Astrocyte of the cerebellum (primary cell): ENCODE results near the gene METAP1D.

Source experiments
- DNase-seq: peaks from one replicate; pipeline ENCODE4 v3.0.0-alpha.2; 2011; ENCODE audit warnings: low read depth
- H3K4me3 ChIP-seq: 2 replicates; pipeline ENCODE4 v1.5.1; 2011; ENCODE audit warnings: mild to moderate bottlenecking, low read depth, low read length, moderate library complexity
- in situ Hi-C: cut with HindIII; loops from 2 replicates; pipeline ENCODE4 v1.10.0; 2017; ENCODE audit warnings: low sequenced_read_pairs
- TF ChIP-seq, protein P1 (sequence below): IDR thresholded peaks from 2 replicates; pipeline ENCODE4 v1.5.1; 2012; ENCODE audit warnings: low read length, low read depth, moderate library complexity, mild to moderate bottlenecking; ENCODE audit errors: missing control alignments

Gene METAP1D

DNA sequence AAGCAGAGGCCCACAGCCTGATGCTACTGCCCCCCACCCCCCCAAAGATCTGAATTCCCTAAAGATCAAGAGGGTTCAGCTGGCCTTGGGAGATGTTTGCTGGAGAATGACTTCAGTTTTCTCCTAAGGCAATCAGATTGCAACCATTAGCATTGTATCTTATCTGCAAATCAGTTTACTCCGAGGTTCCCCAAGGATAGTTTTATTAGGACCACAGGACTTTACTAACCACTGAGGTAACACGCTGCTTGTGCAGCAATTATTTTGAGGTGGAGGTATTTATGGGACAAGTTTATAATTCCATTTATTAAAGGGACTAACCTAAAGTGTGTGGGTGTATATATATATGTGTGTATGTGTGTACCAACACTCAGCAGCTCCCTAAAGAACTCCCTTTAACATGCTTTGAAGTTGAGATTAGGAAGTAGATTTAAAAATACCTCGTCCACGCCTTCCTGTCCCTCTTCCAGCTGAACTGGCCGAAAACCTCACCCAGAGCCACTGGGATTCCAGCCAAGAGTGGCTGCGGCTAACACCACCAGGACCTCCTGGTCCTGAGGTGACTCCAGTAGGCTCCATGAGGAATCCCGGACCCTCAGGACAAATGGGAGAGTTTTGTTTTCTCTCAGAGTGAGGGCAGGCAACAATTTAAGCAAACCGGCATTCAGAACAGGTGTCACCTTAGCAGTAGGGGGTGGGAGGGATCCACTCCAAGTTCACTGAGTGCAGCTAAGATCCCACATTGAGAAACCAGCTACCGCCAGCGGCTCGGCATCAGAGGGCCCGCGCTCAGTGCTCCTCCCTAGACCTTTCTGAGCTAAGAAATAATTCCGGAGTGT is 82.6 kb downstream of the METAP1D start:
- TF ChIP-seq, protein P1, sequence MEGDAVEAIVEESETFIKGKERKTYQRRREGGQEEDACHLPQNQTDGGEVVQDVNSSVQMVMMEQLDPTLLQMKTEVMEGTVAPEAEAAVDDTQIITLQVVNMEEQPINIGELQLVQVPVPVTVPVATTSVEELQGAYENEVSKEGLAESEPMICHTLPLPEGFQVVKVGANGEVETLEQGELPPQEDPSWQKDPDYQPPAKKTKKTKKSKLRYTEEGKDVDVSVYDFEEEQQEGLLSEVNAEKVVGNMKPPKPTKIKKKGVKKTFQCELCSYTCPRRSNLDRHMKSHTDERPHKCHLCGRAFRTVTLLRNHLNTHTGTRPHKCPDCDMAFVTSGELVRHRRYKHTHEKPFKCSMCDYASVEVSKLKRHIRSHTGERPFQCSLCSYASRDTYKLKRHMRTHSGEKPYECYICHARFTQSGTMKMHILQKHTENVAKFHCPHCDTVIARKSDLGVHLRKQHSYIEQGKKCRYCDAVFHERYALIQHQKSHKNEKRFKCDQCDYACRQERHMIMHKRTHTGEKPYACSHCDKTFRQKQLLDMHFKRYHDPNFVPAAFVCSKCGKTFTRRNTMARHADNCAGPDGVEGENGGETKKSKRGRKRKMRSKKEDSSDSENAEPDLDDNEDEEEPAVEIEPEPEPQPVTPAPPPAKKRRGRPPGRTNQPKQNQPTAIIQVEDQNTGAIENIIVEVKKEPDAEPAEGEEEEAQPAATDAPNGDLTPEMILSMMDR = no peak
- no peak overlapping the region for H3K4me3 ChIP-seq
- DNase-seq = no peak
- in situ Hi-C loops = no loop called here

DNA sequence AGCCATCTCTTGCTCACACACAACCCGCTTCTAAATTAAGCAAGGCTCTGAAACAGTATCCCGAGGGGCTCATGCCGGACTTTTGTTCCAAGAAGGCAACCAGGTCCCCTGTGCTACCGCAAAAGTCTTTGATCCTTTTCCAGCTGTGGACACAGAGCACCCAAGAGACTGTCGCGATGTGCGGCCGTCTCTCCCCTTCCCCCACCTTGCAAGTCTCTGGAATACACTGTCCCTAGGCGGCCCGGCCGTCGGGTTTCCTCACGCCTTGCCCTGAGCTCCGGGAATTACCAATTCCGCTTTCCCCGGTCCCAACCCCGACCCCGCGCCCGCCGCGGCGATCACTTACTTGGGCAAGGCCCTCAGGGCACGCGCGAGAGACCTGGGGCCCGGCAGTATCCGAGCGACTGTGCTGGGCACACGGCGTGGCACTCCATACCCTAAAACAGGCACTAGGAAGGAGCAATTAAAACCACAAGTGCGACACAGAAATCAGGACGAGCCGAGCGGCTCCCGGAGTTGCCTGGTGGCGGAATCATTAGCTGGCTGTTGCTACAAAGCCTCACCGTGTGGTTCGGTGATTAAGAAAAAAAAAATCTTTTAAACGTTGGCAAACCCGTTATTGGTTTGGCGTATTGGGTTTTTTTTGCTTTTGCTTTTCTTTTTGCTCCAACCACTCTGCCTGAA is 83.3 kb downstream of the METAP1D start:
- DNase-seq = no peak
- in situ Hi-C loops = no loop called here
- TF ChIP-seq, protein P1 = no peak
- H3K4me3 ChIP-seq = no peak overlapping the region

DNA sequence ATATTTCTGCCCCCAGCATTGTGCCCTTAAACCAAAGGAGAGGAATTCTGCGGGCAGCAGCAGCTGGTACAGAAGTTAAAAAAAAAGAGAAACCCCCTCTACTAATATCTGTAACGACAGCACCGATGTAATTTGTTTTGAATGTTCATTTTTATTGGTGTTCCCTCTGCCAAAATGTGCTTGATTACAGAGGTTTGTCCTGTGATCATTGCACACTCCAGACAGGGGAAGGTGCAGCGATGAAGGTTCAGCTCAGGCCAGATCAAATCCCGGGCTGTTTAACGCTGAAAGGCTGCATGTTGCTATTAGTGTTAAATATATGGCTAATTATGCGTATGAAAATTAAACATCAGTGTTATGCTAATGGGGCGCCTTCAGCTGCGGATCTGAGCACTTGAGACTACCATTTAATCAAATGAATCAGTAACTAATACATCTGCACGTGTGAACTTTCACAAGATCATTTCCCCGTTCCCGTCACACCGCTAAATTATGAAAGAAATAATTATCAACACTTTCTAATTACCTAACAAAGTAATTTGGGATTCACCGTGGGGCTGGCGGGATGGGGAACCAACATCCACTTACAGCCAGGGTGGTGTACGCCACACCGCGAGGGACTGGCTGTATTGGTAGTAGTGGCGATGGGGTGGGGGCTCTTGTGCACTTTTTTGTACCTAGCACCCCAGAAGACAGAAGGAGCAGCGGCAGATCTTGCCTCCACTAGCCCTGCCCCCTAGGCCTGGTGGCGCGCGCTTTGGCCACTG is 84.1 kb downstream of the METAP1D start:
- TF ChIP-seq, protein P1 = no peak
- H3K4me3 ChIP-seq = no peak overlapping the region
- no peak for DNase-seq
- in situ Hi-C loops = no loop called here

DNA sequence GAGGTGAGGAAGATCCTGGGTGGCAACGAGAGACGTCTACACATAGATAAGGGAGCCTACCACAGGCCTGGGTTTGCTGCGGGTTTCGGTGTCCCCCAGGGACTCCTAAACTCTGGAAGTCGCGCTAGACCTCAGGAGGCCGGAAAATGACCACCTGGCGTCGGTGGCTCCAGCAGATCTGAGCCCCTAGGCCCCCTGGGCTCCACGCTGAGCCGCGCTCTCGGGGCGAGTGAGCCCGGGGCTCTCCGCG is 84.6 kb downstream of the METAP1D start:
- H3K4me3 ChIP-seq = peak overlapping the region; percentile 47
- TF ChIP-seq, protein P1 = no peak
- no peak for DNase-seq
- in situ Hi-C loops = no loop called here

DNA sequence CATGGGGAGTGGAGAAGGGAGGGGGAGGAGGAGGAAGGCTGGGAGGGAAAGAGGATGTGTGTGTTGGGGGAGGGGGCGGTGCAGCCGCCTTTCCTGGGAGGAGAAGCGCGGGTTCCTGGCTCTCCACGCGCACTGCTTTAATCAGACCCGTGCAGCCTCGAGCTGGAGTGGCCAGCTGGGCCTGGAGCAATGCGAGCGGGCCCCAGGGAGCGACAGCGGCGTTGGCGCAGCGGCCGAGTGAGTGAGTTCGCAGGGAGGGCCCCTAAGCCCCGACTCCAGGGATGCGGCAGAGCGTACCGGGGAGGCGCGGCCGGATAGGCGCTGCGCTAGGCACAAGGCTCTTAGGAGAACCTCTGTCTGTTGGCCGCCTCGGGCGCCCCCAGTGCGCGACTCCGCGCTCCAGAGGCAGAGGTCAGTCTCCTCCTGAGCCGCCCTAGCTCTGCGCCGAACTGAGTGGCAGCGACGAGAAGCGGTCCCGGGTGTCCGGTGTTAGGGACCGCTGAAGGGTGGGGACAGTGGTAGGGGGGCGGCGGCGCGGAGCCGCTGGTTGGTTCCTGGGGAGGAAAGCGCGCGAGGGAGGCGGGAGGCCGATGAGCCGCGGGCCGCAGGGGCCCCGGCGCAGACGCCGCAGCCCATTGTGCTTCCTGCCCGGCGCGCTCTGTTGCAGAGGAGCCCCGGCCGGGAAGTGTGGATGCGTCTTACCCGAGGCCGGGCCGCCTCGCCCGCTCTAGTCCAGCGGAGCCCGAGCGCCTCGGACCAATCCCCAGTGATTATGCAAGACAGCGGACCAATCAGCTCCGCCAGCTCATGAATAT is 85.1 kb downstream of the METAP1D start:
- DNase-seq = peak; percentile 86
- H3K4me3 ChIP-seq = peak overlapping the region; percentile 47
- TF ChIP-seq, protein P1 = no peak
- in situ Hi-C loops = no loop called here

DNA sequence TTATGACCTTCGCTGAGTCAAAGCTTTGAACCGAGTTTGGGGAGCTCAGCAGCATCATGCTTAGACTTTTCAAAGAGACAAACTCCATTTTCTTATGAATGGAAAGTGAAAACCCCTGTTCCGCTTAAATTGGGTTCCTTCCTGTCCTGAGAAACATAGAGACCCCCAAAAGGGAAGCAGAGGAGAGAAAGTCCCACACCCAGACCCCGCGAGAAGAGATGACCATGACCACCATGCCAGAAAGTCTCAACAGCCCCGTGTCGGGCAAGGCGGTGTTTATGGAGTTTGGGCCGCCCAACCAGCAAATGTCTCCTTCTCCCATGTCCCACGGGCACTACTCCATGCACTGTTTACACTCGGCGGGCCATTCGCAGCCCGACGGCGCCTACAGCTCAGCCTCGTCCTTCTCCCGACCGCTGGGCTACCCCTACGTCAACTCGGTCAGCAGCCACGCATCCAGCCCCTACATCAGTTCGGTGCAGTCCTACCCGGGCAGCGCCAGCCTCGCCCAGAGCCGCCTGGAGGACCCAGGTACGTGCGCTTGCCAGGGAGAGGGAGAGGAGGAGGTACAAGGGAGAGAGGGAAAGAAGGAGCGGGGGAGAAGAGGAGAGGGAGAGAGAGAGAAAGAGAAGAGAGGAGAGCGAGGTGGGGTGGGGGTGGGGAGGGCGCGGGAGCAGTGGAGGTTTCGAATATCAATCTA is 85.9 kb downstream of the METAP1D start, which contains the start of gene DLX1:
Gene DLX1, plus strand, starts transcription at position 48 of the 700 bp plus-strand sequence. Its CDS starts 171 bp downstream, at position 219.
- TF ChIP-seq, protein P1 = no peak
- in situ Hi-C loops = no loop called here
- no peak for DNase-seq
- peak within 1 kb of the TSS; percentile 47 for H3K4me3 ChIP-seq
